ENCODE data around the gene GRAMD1A. TPM values are rescaled to one million over a fixed set of nuclear protein-coding genes. Genes with fewer than 3 reads are reported as not detected.
A peak's percentile ranks its signal among the peaks of the same experiment; 100 is the strongest.

The GRAMD1A gene
- polyA plus RNA-seq, 1 of the 3 experiments (the other 2 are of a cell fraction): 81.9 TPM

- no peak for TF ChIP-seq EZH2phosphoT487 (IDR thresholded peaks at IDR 0.05; ENCODE audit: borderline replicate concordance, low read depth)
- TF ChIP-seq PBX3 (IDR thresholded peaks at IDR 0.05): no peak
Measured at GRCh38 chr19:34953092-34953491, 47.0 kb upstream of the GRAMD1A start (continued).

- Histone ChIP-seq H3K4me1 (ENCODE audit: control insufficient read depth in 1 of 2, insufficient read depth in 2 of 2, low read depth in 1 of 2, low read length in 1 of 2) (peaks cover 0 to 19% of the 10 kb centered on the region in 2 experiments; a peak in 2 of 4 replicates), H3K9me2 (no peaks in the 10 kb centered on the region), H3K36me3 (replicated peaks in 1 of 2; ENCODE audit: control insufficient read depth in 1 of 2, insufficient read depth in 2 of 2, low read length in 1 of 2) (peaks cover 43 to 57% of the 10 kb centered on the region in 2 experiments), H3K27ac (ENCODE audit: low read depth in 2 of 2, low read length in 1 of 2) (no peak overlapping the region), H3K9me3 (peaks cover 14% of the 10 kb centered on the region; the same call in 1 of the 2 replicates), H4K20me1 (ENCODE audit: insufficient read depth) (no peaks in the 10 kb centered on the region), H3F3A (replicated peaks; ENCODE audit: insufficient read depth) (no peaks in the 10 kb centered on the region), H3K9ac (no peak overlapping the region), H3K79me2 (ENCODE audit: insufficient read depth) (peaks cover 19% of the 10 kb centered on the region; the same call in 1 of the 2 replicates), H3K4me3 (ENCODE audit: low read depth in 2 of 2, low read length in 1 of 2) (peak overlapping the region in 1 of 2 experiments; percentile 37; a peak in 1 of 4 replicates), H3K27me3 (ENCODE audit: insufficient read depth) (no peaks in the 10 kb centered on the region), H3K4me2 (no peak overlapping the region), H2AFZ (ENCODE audit: low read depth) (no peak overlapping the region)
- no peak for TF ChIP-seq JUND (IDR thresholded peaks at IDR 0.05)
- no peak for TF ChIP-seq SMC3 (IDR thresholded peaks at IDR 0.05; ENCODE audit: low read depth, low read length)
- TF ChIP-seq REST (IDR thresholded peaks at IDR 0.05; ENCODE audit: low read depth, low read length): no peak
- TF ChIP-seq YY1 (IDR thresholded peaks at IDR 0.05; ENCODE audit: low read depth): no peak
- DNase-seq: no peak
- POLR2A ChIA-PET: no interaction called here
- CTCF ChIA-PET: interaction anchor here (1.2 kb wide), 1 partner anchor 15 kb away, joined by 3 read pairs; no protein-coding TSS in a partner anchor
- 90% methylated on average over 22 of the region's 22 CpGs for WGBS (ENCODE audit: low lambda C conversion rate)
Measured at GRCh38 chr19:34957830-34958751, 42.0 kb upstream of the GRAMD1A start.

GRCh38 chr19:34959021-34959420 is 41.1 kb upstream of the GRAMD1A start:
- POLR2A ChIA-PET: no interaction called here
- DNase-seq: no peak
- Histone ChIP-seq H3K9ac (no peak overlapping the region), H3K4me3 (ENCODE audit: low read depth in 2 of 2, low read length in 1 of 2) (peak overlapping the region in 1 of 2 experiments; percentile 37; a peak in 1 of 4 replicates), H3K9me3 (peaks cover 9% of the 10 kb centered on the region; the same call in 1 of the 2 replicates), H3K79me2 (ENCODE audit: insufficient read depth) (peaks cover 23% of the 10 kb centered on the region; the same call in 1 of the 2 replicates), H3K4me2 (no peak overlapping the region), H4K20me1 (ENCODE audit: insufficient read depth) (no peaks in the 10 kb centered on the region), H3F3A (replicated peaks; ENCODE audit: insufficient read depth) (no peaks in the 10 kb centered on the region), H3K27me3 (ENCODE audit: insufficient read depth) (no peaks in the 10 kb centered on the region), H3K4me1 (ENCODE audit: control insufficient read depth in 1 of 2, insufficient read depth in 2 of 2, low read depth in 1 of 2, low read length in 1 of 2) (peaks cover 0 to 21% of the 10 kb centered on the region in 2 experiments; a peak in 2 of 4 replicates), H3K9me2 (no peaks in the 10 kb centered on the region), H3K36me3 (replicated peaks in 1 of 2; ENCODE audit: control insufficient read depth in 1 of 2, insufficient read depth in 2 of 2, low read length in 1 of 2) (peaks cover 40 to 52% of the 10 kb centered on the region in 2 experiments), H2AFZ (ENCODE audit: low read depth) (no peak overlapping the region), H3K27ac (ENCODE audit: low read depth in 2 of 2, low read length in 1 of 2) (no peak overlapping the region)
- CTCF ChIA-PET: no interaction called here
- 84% methylated on average over 7 of the region's 7 CpGs for WGBS (ENCODE audit: low lambda C conversion rate)
- TF ChIP-seq TEAD4 (IDR thresholded peaks at IDR 0.05; ENCODE audit: borderline replicate concordance, insufficient read depth): no peak
- TF ChIP-seq MAX (IDR thresholded peaks at IDR 0.05; ENCODE audit: low read depth): no peak
- TF ChIP-seq PBX3 (IDR thresholded peaks at IDR 0.05): no peak
- no peak for TF ChIP-seq FOSL2 (IDR thresholded peaks at IDR 0.05; ENCODE audit: borderline replicate concordance, low read depth)
- TF ChIP-seq RCOR1 (IDR thresholded peaks at IDR 0.05; ENCODE audit: low read length): no peak
- no peak for TF ChIP-seq IRF3 (IDR thresholded peaks at IDR 0.05; ENCODE audit: low read depth, low read length)
- TF ChIP-seq EP300 (IDR thresholded peaks at IDR 0.05; ENCODE audit: borderline replicate concordance in 1 of 2, low read depth in 1 of 2, low read length in 1 of 2): no peak
- TF ChIP-seq JUND (IDR thresholded peaks at IDR 0.05): no peak
- no peak for TF ChIP-seq USF1 (IDR thresholded peaks at IDR 0.05; ENCODE audit: borderline replicate concordance, low read depth)

All from SK-N-SH (cell line).